ENCODE results near the gene IRAG1.

IRAG1 gene

DNA sequence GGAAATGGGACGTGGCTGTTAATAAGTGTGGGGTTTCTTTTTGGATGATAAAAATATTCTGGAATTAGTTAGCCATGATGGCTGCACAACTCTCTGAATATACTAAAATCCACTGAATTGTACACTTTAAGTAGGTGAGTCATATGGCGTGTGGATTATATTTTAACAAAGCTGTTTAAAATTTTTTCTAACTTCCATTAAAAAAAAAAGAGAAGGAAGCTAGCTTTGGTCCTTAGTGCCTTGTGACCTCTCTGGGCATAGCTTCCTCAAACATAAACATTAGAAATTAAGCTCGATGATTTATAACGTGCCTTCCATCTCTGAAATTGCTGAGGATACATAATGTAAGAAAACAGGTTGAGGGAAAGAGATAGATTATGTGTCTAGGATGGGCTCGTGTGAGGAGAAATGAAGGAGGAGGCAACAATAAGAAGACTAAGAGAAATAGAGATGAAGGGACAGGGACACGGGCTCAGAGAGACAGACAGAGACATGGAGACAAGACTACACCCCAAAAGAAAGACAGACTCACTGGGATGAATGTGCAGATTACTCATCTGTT lies 20.0 kb downstream of the IRAG1 start:
- no peak for DNase-seq (ENCODE audit: low spot score)
- no CpG with 5 or more reads among the region's 6 CpGs for WGBS, 2 donors (ENCODE audit: extremely low coverage in 2 of 2, insufficient read length in 2 of 2, insufficient replicate concordance in 1 of 2)
- H3K9me3 ChIP-seq (replicated peaks in 1 of 2; ENCODE audit: control insufficient read depth in 2 of 2, insufficient read depth in 1 of 2, low read depth in 1 of 2, low read length in 2 of 2) = no peaks in the 10 kb centered on the region

DNA sequence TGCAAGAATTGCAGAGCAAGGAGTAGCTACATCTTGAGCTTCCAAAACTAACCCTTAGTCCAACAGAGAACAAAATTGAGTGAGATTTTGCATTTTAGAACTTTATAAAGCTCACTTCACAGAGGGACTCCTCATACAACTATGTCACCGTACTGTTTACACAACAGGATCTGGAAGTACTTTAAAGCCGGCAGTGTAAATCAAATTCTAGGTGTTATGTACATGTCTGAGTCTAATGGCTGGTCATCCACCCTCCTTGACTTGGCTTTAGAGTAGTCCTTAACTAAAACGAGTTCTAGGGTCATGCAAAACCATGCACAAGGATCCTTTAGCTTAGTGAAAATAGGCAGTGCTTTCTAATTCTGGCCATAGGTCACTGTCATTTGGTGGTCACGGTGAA lies 23.5 kb downstream of the IRAG1 start:
- H3K14ac ChIP-seq (ENCODE audit: low read length) = no peak overlapping the region
- H3K36me3 ChIP-seq (replicated peaks in 1 of 2; ENCODE audit: control insufficient read depth in 2 of 2, insufficient read depth in 2 of 2, low read length in 2 of 2) = no peaks in the 10 kb centered on the region
- H3K4me1 ChIP-seq (ENCODE audit: control insufficient read depth in 2 of 2, insufficient read depth in 1 of 2, low read depth in 1 of 2, low read length in 2 of 2) = peaks cover 0 to 3% of the 10 kb centered on the region in 2 donors
- H2BK5ac ChIP-seq (ENCODE audit: low read length) = no peak overlapping the region
- no peak overlapping the region for H4K8ac ChIP-seq (ENCODE audit: low read depth, low read length)
- no peak overlapping the region for H2BK12ac ChIP-seq (ENCODE audit: low read length)
- H3K27me3 ChIP-seq (ENCODE audit: control insufficient read depth in 3 of 3, insufficient read depth in 3 of 3, low read depth in 1 of 3, low read length in 3 of 3) = no peaks in the 10 kb centered on the region
- no peak overlapping the region for H4K91ac ChIP-seq (ENCODE audit: low read depth, low read length, poor library complexity)
- H2AK5ac ChIP-seq (ENCODE audit: low read depth, low read length) = no peak overlapping the region
- H3K4me2 ChIP-seq (ENCODE audit: insufficient read depth, low read length, poor library complexity, severe bottlenecking) = no peak overlapping the region
- no peak overlapping the region for H3K4me3 ChIP-seq (ENCODE audit: low read length in 2 of 2)
- WGBS, 2 donors (ENCODE audit: extremely low coverage in 2 of 2, insufficient read length in 2 of 2, insufficient replicate concordance in 1 of 2) = no CpG with 5 or more reads among the region's 4 CpGs
- H3K79me1 ChIP-seq (ENCODE audit: low read depth, low read length) = no peaks in the 10 kb centered on the region
- H3K27ac ChIP-seq (replicated peaks; ENCODE audit: low read length) = no peak overlapping the region
- DNase-seq (ENCODE audit: low spot score) = no peak
- no peak overlapping the region for H2BK120ac ChIP-seq (ENCODE audit: low read depth, low read length)
- no peak overlapping the region for H3K9ac ChIP-seq (ENCODE audit: low read depth, low read length, poor library complexity)
- no peak overlapping the region for H2AFZ ChIP-seq (ENCODE audit: low read length)
- H3K4ac ChIP-seq (ENCODE audit: low read length) = no peak overlapping the region
- H3K23ac ChIP-seq (ENCODE audit: low read depth, low read length, poor library complexity) = no peak overlapping the region
- H2BK15ac ChIP-seq (ENCODE audit: low read length) = no peak overlapping the region
- no peak overlapping the region for H3K18ac ChIP-seq (ENCODE audit: low read length)
- H3K9me3 ChIP-seq (replicated peaks in 1 of 2; ENCODE audit: control insufficient read depth in 2 of 2, insufficient read depth in 1 of 2, low read depth in 1 of 2, low read length in 2 of 2) = no peaks in the 10 kb centered on the region

More for the DNA sequence above, 20.0 kb downstream of the IRAG1 start:
- Histone ChIP-seq H2BK5ac (ENCODE audit: low read length) (no peak overlapping the region), H3K4me2 (ENCODE audit: insufficient read depth, low read length, poor library complexity, severe bottlenecking) (no peak overlapping the region), H3K14ac (ENCODE audit: low read length) (no peak overlapping the region), H2BK12ac (ENCODE audit: low read length) (no peak overlapping the region), H2AFZ (ENCODE audit: low read length) (no peak overlapping the region), H3K9ac (ENCODE audit: low read depth, low read length, poor library complexity) (no peak overlapping the region), H3K79me1 (ENCODE audit: low read depth, low read length) (no peaks in the 10 kb centered on the region), H3K27me3 (ENCODE audit: control insufficient read depth in 3 of 3, insufficient read depth in 3 of 3, low read depth in 1 of 3, low read length in 3 of 3) (no peaks in the 10 kb centered on the region), H3K4me1 (ENCODE audit: control insufficient read depth in 2 of 2, insufficient read depth in 1 of 2, low read depth in 1 of 2, low read length in 2 of 2) (peaks cover 0 to 3% of the 10 kb centered on the region in 2 donors), H3K4ac (ENCODE audit: low read length) (no peak overlapping the region), H3K18ac (ENCODE audit: low read length) (no peak overlapping the region), H2BK120ac (ENCODE audit: low read depth, low read length) (no peak overlapping the region), H4K8ac (ENCODE audit: low read depth, low read length) (no peak overlapping the region), H2AK5ac (ENCODE audit: low read depth, low read length) (no peak overlapping the region), H3K27ac (replicated peaks; ENCODE audit: low read length) (no peak overlapping the region), H4K91ac (ENCODE audit: low read depth, low read length, poor library complexity) (no peak overlapping the region), H3K4me3 (ENCODE audit: low read length in 2 of 2) (no peak overlapping the region), H3K23ac (ENCODE audit: low read depth, low read length, poor library complexity) (no peak overlapping the region), H3K36me3 (replicated peaks in 1 of 2; ENCODE audit: control insufficient read depth in 2 of 2, insufficient read depth in 2 of 2, low read length in 2 of 2) (no peaks in the 10 kb centered on the region), H2BK15ac (ENCODE audit: low read length) (no peak overlapping the region)

DNA sequence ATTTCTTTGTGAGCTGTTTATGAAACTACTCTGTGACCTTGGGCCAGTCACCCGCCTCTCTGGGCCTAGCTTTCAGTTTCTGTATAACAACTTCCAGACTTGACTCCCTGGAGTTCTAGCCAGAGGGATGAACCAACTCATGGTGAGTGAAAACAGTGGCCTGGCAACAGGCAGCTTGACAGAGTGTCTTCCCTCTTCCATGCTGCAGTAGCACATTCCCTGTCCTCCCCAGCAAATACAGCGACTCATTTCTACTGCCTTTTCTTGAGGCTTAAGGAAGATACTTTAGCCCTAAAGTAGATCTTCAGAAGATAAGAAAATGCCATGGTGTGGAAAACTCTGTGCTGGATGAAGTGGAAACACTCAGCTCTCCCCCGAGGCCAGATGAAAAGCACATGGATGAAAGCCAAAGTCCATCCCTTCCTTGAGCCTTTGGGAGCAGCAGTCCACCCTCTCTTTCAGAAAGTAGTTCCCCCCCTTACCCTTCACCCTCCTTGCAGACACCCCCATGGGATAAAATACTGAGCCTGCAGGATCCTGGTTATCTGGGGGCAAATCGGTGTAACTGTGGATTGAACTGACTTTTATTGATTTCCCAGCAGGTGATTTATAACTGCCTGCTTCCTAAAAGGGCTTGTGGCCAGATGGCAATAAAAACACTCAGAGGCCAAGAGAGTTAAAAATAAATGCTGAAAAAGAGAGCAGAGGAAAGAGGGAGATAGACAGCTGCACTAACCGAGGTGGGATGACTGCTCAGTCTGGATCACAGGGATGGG lies 24.1 kb downstream of the IRAG1 start:
- Histone ChIP-seq H3K4me1 (ENCODE audit: control insufficient read depth in 2 of 2, insufficient read depth in 1 of 2, low read depth in 1 of 2, low read length in 2 of 2) (peaks cover 0 to under 1% of the 10 kb centered on the region in 2 donors), H3K27ac (replicated peaks; ENCODE audit: low read length) (no peak overlapping the region)
- DNase-seq (ENCODE audit: low spot score) = no peak

DNA sequence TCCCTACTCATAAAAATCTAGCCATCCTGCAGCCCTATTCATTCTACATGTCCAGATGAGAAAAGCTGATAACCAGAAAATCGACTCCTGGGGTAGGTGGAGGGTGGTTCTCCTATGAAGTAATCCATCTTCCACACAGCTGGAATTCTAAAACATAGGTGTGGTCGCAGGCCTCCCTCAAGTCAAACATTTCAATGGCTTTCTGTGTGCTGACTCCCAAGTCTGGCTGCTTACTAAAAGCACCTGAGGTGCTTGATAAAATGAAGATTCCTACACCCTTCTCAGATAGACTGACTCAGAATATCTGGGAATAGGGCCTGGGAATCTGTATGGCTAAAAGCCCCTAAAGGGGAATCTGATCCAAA lies 26.1 kb downstream of the IRAG1 start:
- H3K27me3 ChIP-seq (ENCODE audit: control insufficient read depth in 3 of 3, insufficient read depth in 3 of 3, low read depth in 1 of 3, low read length in 3 of 3) = no peaks in the 10 kb centered on the region
- no peak overlapping the region for H2BK15ac ChIP-seq (ENCODE audit: low read length)
- WGBS, 2 donors (ENCODE audit: extremely low coverage in 2 of 2, insufficient read length in 2 of 2, insufficient replicate concordance in 1 of 2) = no CpG with 5 or more reads among the region's 2 CpGs
- H3K9ac ChIP-seq (ENCODE audit: low read depth, low read length, poor library complexity) = no peak overlapping the region
- H3K27ac ChIP-seq (replicated peaks; ENCODE audit: low read length) = no peak overlapping the region
- no peaks in the 10 kb centered on the region for H3K4me1 ChIP-seq (ENCODE audit: control insufficient read depth in 2 of 2, insufficient read depth in 1 of 2, low read depth in 1 of 2, low read length in 2 of 2)
- no peak overlapping the region for H2BK120ac ChIP-seq (ENCODE audit: low read depth, low read length)
- no peak for DNase-seq (ENCODE audit: low spot score)
- no peak overlapping the region for H3K18ac ChIP-seq (ENCODE audit: low read length)
- no peak overlapping the region for H3K14ac ChIP-seq (ENCODE audit: low read length)
- no peak overlapping the region for H4K91ac ChIP-seq (ENCODE audit: low read depth, low read length, poor library complexity)
- no peak overlapping the region for H2AK5ac ChIP-seq (ENCODE audit: low read depth, low read length)
- no peak overlapping the region for H2BK12ac ChIP-seq (ENCODE audit: low read length)
- H3K4me3 ChIP-seq (ENCODE audit: low read length in 2 of 2) = no peak overlapping the region
- no peak overlapping the region for H3K4ac ChIP-seq (ENCODE audit: low read length)
- H3K4me2 ChIP-seq (ENCODE audit: insufficient read depth, low read length, poor library complexity, severe bottlenecking) = no peak overlapping the region
- H3K9me3 ChIP-seq (replicated peaks in 1 of 2; ENCODE audit: control insufficient read depth in 2 of 2, insufficient read depth in 1 of 2, low read depth in 1 of 2, low read length in 2 of 2) = no peaks in the 10 kb centered on the region
- H2BK5ac ChIP-seq (ENCODE audit: low read length) = no peak overlapping the region
- no peak overlapping the region for H2AFZ ChIP-seq (ENCODE audit: low read length)
- no peaks in the 10 kb centered on the region for H3K36me3 ChIP-seq (replicated peaks in 1 of 2; ENCODE audit: control insufficient read depth in 2 of 2, insufficient read depth in 2 of 2, low read length in 2 of 2)
- H3K79me1 ChIP-seq (ENCODE audit: low read depth, low read length) = no peaks in the 10 kb centered on the region
- no peak overlapping the region for H4K8ac ChIP-seq (ENCODE audit: low read depth, low read length)
- no peak overlapping the region for H3K23ac ChIP-seq (ENCODE audit: low read depth, low read length, poor library complexity)

More for the DNA sequence above, 24.1 kb downstream of the IRAG1 start:
- Histone ChIP-seq H2BK120ac (ENCODE audit: low read depth, low read length) (no peak overlapping the region), H3K79me1 (ENCODE audit: low read depth, low read length) (no peaks in the 10 kb centered on the region), H3K4ac (ENCODE audit: low read length) (no peak overlapping the region), H3K18ac (ENCODE audit: low read length) (no peak overlapping the region), H4K91ac (ENCODE audit: low read depth, low read length, poor library complexity) (no peak overlapping the region), H2BK12ac (ENCODE audit: low read length) (no peak overlapping the region), H3K9me3 (replicated peaks in 1 of 2; ENCODE audit: control insufficient read depth in 2 of 2, insufficient read depth in 1 of 2, low read depth in 1 of 2, low read length in 2 of 2) (no peaks in the 10 kb centered on the region), H2AFZ (ENCODE audit: low read length) (no peak overlapping the region), H3K23ac (ENCODE audit: low read depth, low read length, poor library complexity) (no peak overlapping the region), H3K27me3 (ENCODE audit: control insufficient read depth in 3 of 3, insufficient read depth in 3 of 3, low read depth in 1 of 3, low read length in 3 of 3) (no peaks in the 10 kb centered on the region), H2BK15ac (ENCODE audit: low read length) (no peak overlapping the region), H2BK5ac (ENCODE audit: low read length) (no peak overlapping the region), H4K8ac (ENCODE audit: low read depth, low read length) (no peak overlapping the region), H2AK5ac (ENCODE audit: low read depth, low read length) (no peak overlapping the region), H3K4me2 (ENCODE audit: insufficient read depth, low read length, poor library complexity, severe bottlenecking) (no peak overlapping the region), H3K14ac (ENCODE audit: low read length) (no peak overlapping the region), H3K4me3 (ENCODE audit: low read length in 2 of 2) (no peak overlapping the region), H3K9ac (ENCODE audit: low read depth, low read length, poor library complexity) (no peak overlapping the region), H3K36me3 (replicated peaks in 1 of 2; ENCODE audit: control insufficient read depth in 2 of 2, insufficient read depth in 2 of 2, low read length in 2 of 2) (no peaks in the 10 kb centered on the region)
- WGBS, 2 donors (ENCODE audit: extremely low coverage in 2 of 2, insufficient read length in 2 of 2, insufficient replicate concordance in 1 of 2) = no CpG with 5 or more reads among the region's 5 CpGs

Data from neuronal stem cell (in vitro differentiated cells).